K562 (cell line): ENCODE measurements around the gene ITPRIPL1. TPM values are rescaled to one million over a fixed set of nuclear protein-coding genes. Genes with fewer than 3 reads are reported as not detected.

Source experiments
- ATAC-seq: fragments of 200-7000 bp; cut with Tn5 transposase; 3 replicates; pipeline ENCODE4 v1.9.1; 2020; ENCODE audit warnings: moderate library complexity
- BruUV-seq: library from RNA; stranded (reverse); fragments of 400-500 nt; replicated peaks from 2 replicates; lab custom pipeline; 2021; lab: Mats Ljungman, UMichigan
- CTCF ChIA-PET: fragments of 300-600 bp; formaldehyde crosslinking; extraction: SDS; loops from one replicate; lab custom pipeline; 2021; ENCODE audit warnings: low intra/inter-chr PET ratio; lab: Yijun Ruan, JAX
- POLR2A ChIA-PET: fragments of 300-600, 350-650 bp; sonication (Branson Sonifier 250); formaldehyde crosslinking; extraction: SDS; loops from one replicate; lab custom pipeline; 2021; ENCODE audit warnings: antibody characterized with exemption, inconsistent platforms; lab: Yijun Ruan, JAX
- DNase-seq, 4 experiments: peaks; one replicate each; pipeline versions ENCODE4 v3.0.0 to v3.0.0-alpha.2; 2011 to 2018; ENCODE audit warnings: low spot score in 3 of 4, mixed read lengths in 3 of 4; ENCODE audit errors: extremely low read depth in 1 of 4
- FAIRE-seq: peaks from 2 replicates; lab custom pipeline; 2011; peaks lifted over from hg19 to GRCh38; lab: Jason Lieb, UNC
- H2AFZ ChIP-seq: 2 replicates; pipeline ENCODE4 v1.6.0; 2011; ENCODE audit warnings: low read depth, low read length, control low read depth, inconsistent platforms
- H3K27ac ChIP-seq: fragments of 200-600 bp; 3 replicates; pipeline ENCODE4 v1.8.0; 2011; ENCODE audit warnings: low read depth, mild to moderate bottlenecking, control low read depth, inconsistent platforms, low read length, moderate library complexity, mixed read lengths; ENCODE audit errors: extremely low read depth
- H3K27me3 ChIP-seq, 2 experiments: fragments of 300-600 bp in 1 of 2; 2 replicates in 1 of 2; 3 replicates in 1 of 2; pipeline versions ENCODE4 v1.6.0 to v1.8.0; 2011; ENCODE audit warnings: inconsistent platforms in 2 of 2, low read length in 2 of 2, mild to moderate bottlenecking in 1 of 2, mixed read lengths in 1 of 2, moderate library complexity in 1 of 2; ENCODE audit not compliant: control insufficient read depth in 2 of 2, insufficient read depth in 2 of 2
- H3K36me3 ChIP-seq: fragments of 300-600 bp; 3 replicates; pipeline ENCODE4 v1.8.0; 2011; ENCODE audit warnings: mild to moderate bottlenecking, low read length, inconsistent platforms; ENCODE audit not compliant: control insufficient read depth, insufficient read depth
- H3K4me1 ChIP-seq, 2 experiments: fragments of 200-600 bp in 1 of 2; replicated peaks in 1 of 2; 2 replicates in 1 of 2; 3 replicates in 1 of 2; pipeline versions ENCODE4 v1.5.1 to v1.8.0; 2011; ENCODE audit warnings: inconsistent platforms in 2 of 2, low read length in 2 of 2, mild to moderate bottlenecking in 1 of 2, mixed read lengths in 1 of 2, moderate library complexity in 1 of 2; ENCODE audit not compliant: control insufficient read depth in 2 of 2, insufficient read depth in 2 of 2
- H3K4me2 ChIP-seq: 2 replicates; pipeline ENCODE4 v1.6.1; 2011; ENCODE audit warnings: low read length, control low read depth, inconsistent platforms, mixed read lengths; ENCODE audit not compliant: insufficient read depth
- H3K4me3 ChIP-seq: fragments of 200-600 bp; sonication (generic), shearing (Covaris generic); 2 replicates; pipeline ENCODE4 v1.5.1; 2016; ENCODE audit warnings: control low read depth, inconsistent platforms
- H3K79me2 ChIP-seq: fragments of 200-600 bp; 3 replicates; pipeline ENCODE4 v1.8.0; 2011; ENCODE audit warnings: low read length, inconsistent platforms; ENCODE audit not compliant: control insufficient read depth, insufficient read depth
- H3K9ac ChIP-seq, 2 experiments: 2 replicates each; pipeline versions ENCODE4 v1.6.0 to v1.6.1; 2011; ENCODE audit warnings: low read depth in 2 of 2, low read length in 2 of 2, control low read depth in 1 of 2, inconsistent platforms in 1 of 2, mild to moderate bottlenecking in 1 of 2, mixed read lengths in 1 of 2; ENCODE audit not compliant: insufficient read depth in 1 of 2
- H3K9me1 ChIP-seq: one replicate; pipeline ENCODE4 v1.6.0; 2011; ENCODE audit warnings: inconsistent platforms, mild to moderate bottlenecking, low read length, moderate library complexity; ENCODE audit not compliant: control insufficient read depth, insufficient read depth
- H3K9me3 ChIP-seq: replicated peaks from 2 replicates; pipeline ENCODE4 v1.5.1; 2011; ENCODE audit warnings: low read depth, low read length, inconsistent platforms; ENCODE audit not compliant: control insufficient read depth, insufficient read depth
- H4K20me1 ChIP-seq: replicated peaks from 2 replicates; pipeline ENCODE4 v1.6.1; 2011; ENCODE audit warnings: low read length, inconsistent platforms, mixed read lengths; ENCODE audit not compliant: control insufficient read depth, insufficient read depth
- DMBX1 ChIP-seq: fragments of 250-450 bp; sonication (Bioruptor Pico); IDR thresholded peaks from 2 replicates; pipeline ENCODE4 v1.8.0; 2022; ENCODE audit warnings: inconsistent platforms, mild to moderate bottlenecking, moderate library complexity, borderline replicate concordance
- HNRNPH1 ChIP-seq: fragments of 200-400 bp; formaldehyde crosslinking; optimal IDR thresholded peaks from 2 replicates; pipeline ENCODE3; 2017; ENCODE audit warnings: low read depth, mild to moderate bottlenecking, low read length, moderate library complexity
- NFE2 ChIP-seq: IDR thresholded peaks from 2 replicates; pipeline ENCODE4 v1.6.1; 2014; ENCODE audit warnings: antibody characterized with exemption, low read depth
- RHOXF2B ChIP-seq: fragments of 250-450 bp; sonication (Bioruptor Pico); conservative IDR thresholded peaks from 2 replicates; pipeline ENCODE4 v1.5.1; 2021
- RNF219 ChIP-seq: fragments of 250-450 bp; sonication (Bioruptor Pico); IDR thresholded peaks from 2 replicates; pipeline ENCODE4 v1.5.0; 2022; ENCODE audit warnings: mild to moderate bottlenecking
- TEAD4 ChIP-seq, 2 experiments: sonication (generic) in 1 of 2; formaldehyde crosslinking in 1 of 2; IDR thresholded peaks; 2 replicates each; pipeline versions ENCODE4 v1.6.1 to v1.8.0; 2012 to 2022; ENCODE audit warnings: borderline replicate concordance in 1 of 2, inconsistent platforms in 1 of 2, low read length in 1 of 2, mild to moderate bottlenecking in 1 of 2, missing genetic modification reagents in 1 of 2
- ZBTB2 ChIP-seq: fragments of 450-650 bp; IDR thresholded peaks from 2 replicates; pipeline ENCODE4 v1.6.1; 2016; ENCODE audit warnings: antibody characterized with exemption
- ZNF431 ChIP-seq: sonication (generic); formaldehyde crosslinking; IDR thresholded peaks from 2 replicates; pipeline ENCODE4 v1.8.0; 2022; ENCODE audit warnings: mild to moderate bottlenecking, missing genetic modification reagents
- ZNF766 ChIP-seq: fragments of 200-800 bp; sonication (Bioruptor generic); conservative IDR thresholded peaks from 2 replicates; pipeline ENCODE4 v1.6.1; 2016; ENCODE audit warnings: missing genetic modification characterization, missing compliant biosample characterization
- WGBS: fragments of 100-300 bp; shearing (Covaris generic); methylation state at CpG from one replicate; pipeline ENCODE4 v1.1.6; 2016; ENCODE audit warnings: low coverage, mixed read lengths; ENCODE audit not compliant: insufficient coverage; ENCODE audit errors: missing lambda C conversion rate; 5-methylcytosine and 5-hydroxymethylcytosine counted together
- in situ Hi-C: fragments of 300-500 bp; cut with MboI; formaldehyde crosslinking; loops from 4 replicates; pipeline ENCODE4 v1.15.0; 2018; ENCODE audit warnings: inconsistent platforms, mixed read lengths
- intact Hi-C: fragments of 100-400 bp; cut with micrococcal nuclease; formaldehyde crosslinking; loops from 2 replicates; pipeline ENCODE4 v1.14.2; 2022
- polyA plus RNA-seq, 8 experiments: library from polyadenylated mRNA; depleted of rRNA in 4 of 8; stranded (reverse) in 5 of 8; unstranded in 3 of 8; fragments of >200 nt; fragmentation: Nextera tagmentation in 2 of 8; fragmentation: Illumina TruSeq in 1 of 8; extraction: Ambion mirVana in 2 of 8; extraction: Trizol in 1 of 8; gene quantifications; 2 replicates each; pipeline versions ENCODE4 v1.2.1 to v1.2.3, GENCODE V29; 2011 to 2014; ENCODE audit warnings: inconsistent platforms in 1 of 8, missing spikeins in 1 of 8
- total RNA-seq, 7 experiments: library from RNA; depleted of rRNA in 6 of 7; stranded (reverse); fragments of >200 nt in 6 of 7; fragmentation: Illumina TruSeq in 2 of 7; extraction: Trizol in 2 of 7; gene quantifications; 2 replicates each; pipeline versions ENCODE4 v1.2.1 to v1.2.3, GENCODE V29; 2011 to 2021; ENCODE audit warnings: low replicate concordance in 1 of 7

The ITPRIPL1 gene
- total and polyA plus RNA-seq, 9 of the 15 experiments (the other 6 are each of a cell fraction or from before 2014, with no cell fraction given) = 0.99 to 9.0 (median 6.4) TPM

DNA sequence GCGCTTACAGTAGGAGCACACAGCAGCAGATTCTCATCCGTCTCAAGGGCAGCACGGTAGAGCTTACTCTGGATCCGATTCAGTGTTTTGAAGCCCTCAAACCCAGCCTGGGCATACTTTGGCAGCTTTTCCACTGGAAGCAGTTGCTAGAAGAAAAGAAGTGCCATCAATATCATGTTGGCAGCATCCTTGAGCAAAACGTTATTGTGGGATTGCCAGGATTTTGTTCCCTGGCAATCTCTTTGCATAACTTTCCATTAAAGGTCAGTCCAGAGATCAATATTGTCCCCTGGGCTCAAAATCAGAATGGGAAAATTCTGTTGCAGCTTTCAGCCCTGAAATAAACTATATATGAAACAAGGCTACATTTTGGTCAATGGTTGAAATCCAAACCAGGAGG is 28.2 kb upstream of the ITPRIPL1 start:
- in situ Hi-C loops = no loop called here
- Histone ChIP-seq H3K9me3 (no peaks in the 10 kb centered on the region), H3K9me1 (no peaks in the 10 kb centered on the region), H3K27ac (no peak overlapping the region), H2AFZ (no peak overlapping the region), H3K4me2 (no peak overlapping the region), H3K27me3 (no peaks in the 10 kb centered on the region), H3K9ac (no peak overlapping the region), H3K4me3 (no peak overlapping the region), H3K36me3 (peaks cover 97% of the 10 kb centered on the region), H3K79me2 (peaks cover 16% of the 10 kb centered on the region), H3K4me1 (peaks cover 0 to 2% of the 10 kb centered on the region in 2 experiments; a peak in 2 of 5 replicates), H4K20me1 (peaks cover 3% of the 10 kb centered on the region)
- CTCF ChIA-PET = no interaction called here
- ATAC-seq (no peak), DNase-seq (no peak), FAIRE-seq (no peak)
- 89% methylated on average over 5 of the region's 5 CpGs for WGBS
- POLR2A ChIA-PET = interaction anchor here (0.6 to 1.9 kb wide), 4 partner anchors 8 to 1245 kb away, joined by 3 to 7 read pairs (median 4); partner anchors contain the start of gene SNRNP200
- no TSS peak for BruUV-seq
- TF ChIP-seq HNRNPH1 = no peak
- TF ChIP-seq DMBX1 (CRISPR knock-in tag) = no peak
- no peak for TF ChIP-seq ZNF766
- TF ChIP-seq TEAD4 (IDR thresholded peaks at IDR 0.05; ENCODE audit: low read length) = no peak
- no peak for TF ChIP-seq TEAD4 (CRISPR knock-in tag; IDR thresholded peaks at IDR 0.05; ENCODE audit: borderline replicate concordance)
- TF ChIP-seq RHOXF2B = no peak
- no peak for TF ChIP-seq NFE2
- no peak for TF ChIP-seq ZBTB2
- no peak for TF ChIP-seq ZNF431 (CRISPR knock-in tag)
- TF ChIP-seq RNF219 = no peak
- intact Hi-C loops = no loop called here
